Measurements from ENCODE around the gene NKAPD1. TPM values are rescaled to one million over a fixed set of nuclear protein-coding genes. Genes with fewer than 3 reads are reported as not detected.

NKAPD1 gene
- total RNA-seq, 1 donor from 2014 or later, result 12.2 TPM

- H3K27ac ChIP-seq, result no peak overlapping the region
- TF ChIP-seq CTCF (IDR thresholded peaks at IDR 0.05), result no peak
- no peaks in the 10 kb centered on the region for H3K9me3 ChIP-seq
- no peaks in the 10 kb centered on the region for H3K27me3 ChIP-seq
- peaks cover 0 to 4% of the 10 kb centered on the region in 2 donors for H3K4me1 ChIP-seq
- intact Hi-C loops (cut with DNase I), result no loop called here
- H3K4me3 ChIP-seq, result no peak overlapping the region
- DNase-seq (ENCODE audit: low spot score in 2 of 2), result no peak
- peaks cover 43 to 55% of the 10 kb centered on the region in 2 donors for H3K36me3 ChIP-seq
Measured at GRCh38 chr11:112049777-112050176, 24.3 kb upstream of the NKAPD1 start.

GRCh38 chr11:112050721-112051120 lies 23.4 kb upstream of the NKAPD1 start:
- TF ChIP-seq CTCF (IDR thresholded peaks at IDR 0.05), result no peak
- no peak for DNase-seq (ENCODE audit: low spot score in 2 of 2)
- Histone ChIP-seq H3K4me3 (no peak overlapping the region), H3K27ac (no peak overlapping the region), H3K27me3 (no peaks in the 10 kb centered on the region), H3K9me3 (no peaks in the 10 kb centered on the region), H3K36me3 (peaks cover 37 to 45% of the 10 kb centered on the region in 2 donors), H3K4me1 (peaks cover 0 to 4% of the 10 kb centered on the region in 2 donors)
- intact Hi-C loops (cut with DNase I), result no loop called here

- no peaks in the 10 kb centered on the region for H3K27me3 ChIP-seq
- no peak overlapping the region for H3K27ac ChIP-seq
- no peaks in the 10 kb centered on the region for H3K9me3 ChIP-seq
- peaks cover 0 to 4% of the 10 kb centered on the region in 2 donors for H3K4me1 ChIP-seq
- peaks cover 33 to 35% of the 10 kb centered on the region in 2 donors for H3K36me3 ChIP-seq
- no peak overlapping the region for H3K4me3 ChIP-seq
- DNase-seq (ENCODE audit: low spot score in 2 of 2), result no peak
- TF ChIP-seq CTCF (IDR thresholded peaks at IDR 0.05), result no peak
- intact Hi-C loops (cut with DNase I), result no loop called here
Measured at GRCh38 chr11:112051768-112052167, 22.3 kb upstream of the NKAPD1 start.

- no peak overlapping the region for H3K27ac ChIP-seq
- H3K4me3 ChIP-seq, result no peak overlapping the region
- H3K27me3 ChIP-seq, result no peaks in the 10 kb centered on the region
- peaks cover 44 to 51% of the 10 kb centered on the region in 2 donors for H3K36me3 ChIP-seq
- no peaks in the 10 kb centered on the region for H3K4me1 ChIP-seq
- no peak for DNase-seq (ENCODE audit: low spot score in 2 of 2)
- H3K9me3 ChIP-seq, result no peaks in the 10 kb centered on the region
- intact Hi-C loops (cut with DNase I), result no loop called here
- no peak for TF ChIP-seq CTCF (IDR thresholded peaks at IDR 0.05)
Measured at GRCh38 chr11:112057170-112057569, 16.9 kb upstream of the NKAPD1 start.

- Histone ChIP-seq H3K4me1 (no peaks in the 10 kb centered on the region), H3K27me3 (no peaks in the 10 kb centered on the region), H3K36me3 (peaks cover 44 to 51% of the 10 kb centered on the region in 2 donors), H3K27ac (no peak overlapping the region), H3K9me3 (no peaks in the 10 kb centered on the region), H3K4me3 (no peak overlapping the region)
- TF ChIP-seq CTCF (IDR thresholded peaks at IDR 0.05), result no peak
- intact Hi-C loops (cut with DNase I), result no loop called here
- DNase-seq (ENCODE audit: low spot score in 2 of 2), result no peak
Measured at GRCh38 chr11:112058103-112058502, 16.0 kb upstream of the NKAPD1 start.

GRCh38 chr11:112062923-112063322 lies 11.2 kb upstream of the NKAPD1 start:
- no peak overlapping the region for H3K27ac ChIP-seq
- DNase-seq (ENCODE audit: low spot score in 2 of 2), result no peak
- TF ChIP-seq CTCF (IDR thresholded peaks at IDR 0.05), result no peak
- peaks cover 29 to 49% of the 10 kb centered on the region in 2 donors for H3K36me3 ChIP-seq
- no peaks in the 10 kb centered on the region for H3K9me3 ChIP-seq
- intact Hi-C loops (cut with DNase I), result no loop called here
- H3K4me1 ChIP-seq, result no peaks in the 10 kb centered on the region
- H3K27me3 ChIP-seq, result no peaks in the 10 kb centered on the region
- no peak overlapping the region for H3K4me3 ChIP-seq
